ENCODE data around the gene B3GALT6.

DNA sequence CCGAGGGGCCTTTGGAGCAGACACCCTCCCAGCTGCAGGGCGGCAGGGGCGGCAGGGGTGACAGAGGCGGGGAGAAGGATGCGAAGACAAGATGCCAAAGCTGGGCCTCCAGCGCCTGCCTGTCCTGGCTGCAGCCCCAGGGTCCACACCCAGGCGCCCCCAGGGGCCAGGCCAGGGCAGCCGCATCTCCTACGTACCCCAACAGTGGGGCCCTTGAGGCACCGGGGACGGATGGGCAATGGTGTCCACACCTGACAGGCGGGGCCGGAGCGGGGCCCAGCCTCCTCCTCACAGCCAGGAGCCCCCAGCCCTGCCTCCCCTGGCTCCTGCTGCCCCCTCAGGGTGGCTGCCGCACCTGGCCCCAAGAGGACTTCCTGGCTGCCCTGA, 7.2 kb downstream of the B3GALT6 start:
- TF ChIP-seq EZH2 (IDR thresholded peaks at IDR 0.05; ENCODE audit: insufficient read depth, poor library complexity, severe bottlenecking): no peak
- TF ChIP-seq EZH2phosphoT487 (IDR thresholded peaks at IDR 0.05; ENCODE audit: insufficient read depth, low read depth): no peak
